Neural progenitor cell (in vitro differentiated cells): Measurements from ENCODE around the gene MCCC1. TPM values are rescaled to one million over a fixed set of nuclear protein-coding genes. Genes with fewer than 3 reads are reported as not detected.

ENCODE experiments used
- DNase-seq: peaks from one replicate; pipeline ENCODE4 v3.0.0-alpha.2; 2016; ENCODE audit warnings: low spot score
- H2AFZ ChIP-seq: fragments of 200-600 bp; sonication (generic); replicated peaks from 2 replicates; pipeline ENCODE4 v1.6.1; 2016; ENCODE audit warnings: antibody characterized with exemption
- H3F3A ChIP-seq: fragments of 200-600 bp; sonication (generic); 2 replicates; pipeline ENCODE4 v1.6.1; 2016; ENCODE audit warnings: antibody characterized with exemption, low read depth
- H3K27ac ChIP-seq: fragments of 200-600 bp; sonication (generic); 2 replicates; pipeline ENCODE4 v1.5.1; 2016; ENCODE audit warnings: mild to moderate bottlenecking
- H3K27me3 ChIP-seq: fragments of 200-600 bp; sonication (generic); 2 replicates; pipeline ENCODE4 v1.6.1; 2016; ENCODE audit warnings: mild to moderate bottlenecking, moderate library complexity
- H3K36me3 ChIP-seq: fragments of 200-600 bp; sonication (generic); 2 replicates; pipeline ENCODE4 v1.5.1; 2016
- H3K4me1 ChIP-seq: fragments of 200-600 bp; sonication (generic); 2 replicates; pipeline ENCODE4 v1.6.1; 2016; ENCODE audit warnings: mixed run types
- H3K4me2 ChIP-seq: fragments of 200-600 bp; sonication (generic); 2 replicates; pipeline ENCODE4 v1.6.1; 2016
- H3K4me3 ChIP-seq: fragments of 200-600 bp; sonication (generic); 2 replicates; pipeline ENCODE4 v1.5.1; 2016
- H3K79me2 ChIP-seq: fragments of 200-600 bp; sonication (generic); 2 replicates; pipeline ENCODE4 v1.6.1; 2016; ENCODE audit warnings: low read depth
- H3K9ac ChIP-seq: fragments of 200-600 bp; sonication (generic); 2 replicates; pipeline ENCODE4 v1.6.1; 2016
- H3K9me3 ChIP-seq: fragments of 200-600 bp; sonication (generic); 2 replicates; pipeline ENCODE4 v1.5.1; 2016; ENCODE audit warnings: low read depth
- H4K20me1 ChIP-seq: fragments of 200-600 bp; sonication (generic); 2 replicates; pipeline ENCODE4 v1.6.1; 2016; ENCODE audit warnings: low read depth
- H3K27ac Mint-ChIP-seq: 3 replicates; pipeline ENCODE4 v1.8.0; 2021; ENCODE audit warnings: mixed read lengths
- H3K27me3 Mint-ChIP-seq: 2 replicates; pipeline ENCODE4 v1.8.0; 2022; ENCODE audit warnings: low read depth, mild to moderate bottlenecking, inconsistent platforms, moderate library complexity, mixed read lengths; ENCODE audit not compliant: insufficient read depth
- H3K36me3 Mint-ChIP-seq: 3 replicates; pipeline ENCODE4 v1.8.0; 2021; ENCODE audit warnings: mixed read lengths
- H3K4me1 Mint-ChIP-seq: 3 replicates; pipeline ENCODE4 v1.8.0; 2021; ENCODE audit warnings: mixed read lengths
- H3K4me3 Mint-ChIP-seq: 3 replicates; pipeline ENCODE4 v1.8.0; 2021; ENCODE audit warnings: mild to moderate bottlenecking, moderate library complexity, mixed read lengths
- H3K9me3 Mint-ChIP-seq: 3 replicates; pipeline ENCODE4 v1.8.0; 2020; ENCODE audit warnings: mixed read lengths
- EZH2 ChIP-seq: fragments of 200-600 bp; sonication (generic); IDR thresholded peaks from 2 replicates; pipeline ENCODE4 v1.6.1; 2017; ENCODE audit warnings: antibody characterized with exemption, mild to moderate bottlenecking, moderate library complexity
- EZH2phosphoT487 ChIP-seq: fragments of 200-600 bp; sonication (generic); IDR thresholded peaks from 2 replicates; pipeline ENCODE4 v1.6.1; 2017; ENCODE audit warnings: antibody characterized with exemption
- total RNA-seq: library from RNA; depleted of rRNA; stranded (reverse); fragments of >200 nt; gene quantifications from 2 replicates; pipeline ENCODE4 v1.2.3, GENCODE V29; 2015; ENCODE audit warnings: low replicate concordance
- TF ChIP-seq, protein P1 (sequence below): fragments of 200-600 bp; sonication (generic); IDR thresholded peaks from 2 replicates; pipeline ENCODE4 v1.5.1; 2017; ENCODE audit warnings: antibody characterized with exemption, mild to moderate bottlenecking

MCCC1 gene
- total RNA-seq, 1 donor from 2014 or later = 34.9 TPM

DNA sequence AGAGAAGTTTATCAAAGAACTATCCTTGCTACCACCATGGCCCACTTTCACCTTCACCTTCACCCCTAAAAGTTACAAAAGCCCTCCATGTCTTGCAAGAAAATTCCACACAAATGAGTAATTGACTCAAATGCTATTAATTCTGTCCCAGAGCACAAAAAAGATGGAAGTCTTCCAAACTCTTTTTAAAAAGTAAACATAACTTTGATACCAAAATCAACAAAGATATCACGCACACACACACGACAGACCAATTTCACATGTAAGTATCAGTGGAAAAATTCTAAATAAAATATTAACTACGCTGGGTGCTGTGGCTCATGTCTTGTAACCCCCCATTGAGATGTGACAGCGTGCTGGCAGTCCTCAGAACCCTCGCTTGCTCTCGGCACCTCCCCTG, 1.1 kb upstream of the MCCC1 start:
- no peak overlapping the region for H3K9ac ChIP-seq
- H3K4me3 ChIP-seq = no peak overlapping the region
- H3K4me1 Mint-ChIP-seq = peaks cover 27% of the 10 kb centered on the region
- H4K20me1 ChIP-seq = peaks cover 4% of the 10 kb centered on the region
- H3K36me3 ChIP-seq = no peaks in the 10 kb centered on the region
- DNase-seq = no peak
- TF ChIP-seq EZH2 (no peak), EZH2phosphoT487 (no peak)
- TF ChIP-seq, protein P1, sequence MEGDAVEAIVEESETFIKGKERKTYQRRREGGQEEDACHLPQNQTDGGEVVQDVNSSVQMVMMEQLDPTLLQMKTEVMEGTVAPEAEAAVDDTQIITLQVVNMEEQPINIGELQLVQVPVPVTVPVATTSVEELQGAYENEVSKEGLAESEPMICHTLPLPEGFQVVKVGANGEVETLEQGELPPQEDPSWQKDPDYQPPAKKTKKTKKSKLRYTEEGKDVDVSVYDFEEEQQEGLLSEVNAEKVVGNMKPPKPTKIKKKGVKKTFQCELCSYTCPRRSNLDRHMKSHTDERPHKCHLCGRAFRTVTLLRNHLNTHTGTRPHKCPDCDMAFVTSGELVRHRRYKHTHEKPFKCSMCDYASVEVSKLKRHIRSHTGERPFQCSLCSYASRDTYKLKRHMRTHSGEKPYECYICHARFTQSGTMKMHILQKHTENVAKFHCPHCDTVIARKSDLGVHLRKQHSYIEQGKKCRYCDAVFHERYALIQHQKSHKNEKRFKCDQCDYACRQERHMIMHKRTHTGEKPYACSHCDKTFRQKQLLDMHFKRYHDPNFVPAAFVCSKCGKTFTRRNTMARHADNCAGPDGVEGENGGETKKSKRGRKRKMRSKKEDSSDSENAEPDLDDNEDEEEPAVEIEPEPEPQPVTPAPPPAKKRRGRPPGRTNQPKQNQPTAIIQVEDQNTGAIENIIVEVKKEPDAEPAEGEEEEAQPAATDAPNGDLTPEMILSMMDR = no peak
- no peaks in the 10 kb centered on the region for H3K27me3 ChIP-seq
- no peak overlapping the region for H3K4me2 ChIP-seq
- H3K79me2 ChIP-seq = peaks cover 26% of the 10 kb centered on the region
- H3K27ac Mint-ChIP-seq = no peak overlapping the region
- H2AFZ ChIP-seq = no peak overlapping the region
- H3K36me3 Mint-ChIP-seq = no peaks in the 10 kb centered on the region
- H3K4me3 Mint-ChIP-seq = peak overlapping the region; percentile 39
- H3K27ac ChIP-seq = no peak overlapping the region
- H3K9me3 ChIP-seq = no peaks in the 10 kb centered on the region
- H3K4me1 ChIP-seq = peaks cover 12% of the 10 kb centered on the region
- H3K9me3 Mint-ChIP-seq = no peaks in the 10 kb centered on the region
- peaks cover 3% of the 10 kb centered on the region for H3K27me3 Mint-ChIP-seq
- H3F3A ChIP-seq = peaks cover 5% of the 10 kb centered on the region

DNA sequence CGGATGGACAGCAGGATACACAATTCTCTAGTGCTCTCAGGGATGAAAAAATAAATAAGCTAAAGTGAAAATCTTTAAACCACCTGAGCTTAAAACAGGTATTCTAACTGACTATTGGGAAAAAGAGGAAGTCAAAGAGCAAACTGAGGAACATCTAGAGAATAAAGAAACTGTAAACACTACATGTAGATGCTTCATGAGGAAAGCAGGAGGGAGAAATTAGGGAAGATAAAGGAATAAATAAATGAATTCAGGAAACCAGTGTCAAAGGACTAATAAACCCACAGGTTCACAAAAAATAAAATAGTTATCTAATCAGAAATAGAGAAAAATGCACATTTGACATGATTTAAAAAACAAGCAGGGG, 525 bp upstream of the MCCC1 start:
- no peaks in the 10 kb centered on the region for H3K27me3 ChIP-seq
- no peak overlapping the region for H3K9ac ChIP-seq
- no peak for DNase-seq
- H3F3A ChIP-seq = peaks cover 5% of the 10 kb centered on the region
- peak overlapping the region; percentile 17 for H3K27ac ChIP-seq
- peaks cover 3% of the 10 kb centered on the region for H3K27me3 Mint-ChIP-seq
- H3K36me3 ChIP-seq = no peaks in the 10 kb centered on the region
- no peaks in the 10 kb centered on the region for H3K36me3 Mint-ChIP-seq
- peak overlapping the region; percentile 65 for H3K4me2 ChIP-seq
- H3K27ac Mint-ChIP-seq = peak overlapping the region; percentile 94
- H3K79me2 ChIP-seq = peaks cover 26% of the 10 kb centered on the region
- H4K20me1 ChIP-seq = peaks cover 4% of the 10 kb centered on the region
- TF ChIP-seq, protein P1 = no peak
- TF ChIP-seq EZH2 (no peak), EZH2phosphoT487 (no peak)
- peaks cover 12% of the 10 kb centered on the region for H3K4me1 ChIP-seq
- peaks cover 27% of the 10 kb centered on the region for H3K4me1 Mint-ChIP-seq
- H2AFZ ChIP-seq = peak overlapping the region; percentile 18
- no peaks in the 10 kb centered on the region for H3K9me3 ChIP-seq
- no peaks in the 10 kb centered on the region for H3K9me3 Mint-ChIP-seq
- H3K4me3 ChIP-seq = peak overlapping the region; percentile 70
- peak overlapping the region; percentile 98 for H3K4me3 Mint-ChIP-seq

DNA sequence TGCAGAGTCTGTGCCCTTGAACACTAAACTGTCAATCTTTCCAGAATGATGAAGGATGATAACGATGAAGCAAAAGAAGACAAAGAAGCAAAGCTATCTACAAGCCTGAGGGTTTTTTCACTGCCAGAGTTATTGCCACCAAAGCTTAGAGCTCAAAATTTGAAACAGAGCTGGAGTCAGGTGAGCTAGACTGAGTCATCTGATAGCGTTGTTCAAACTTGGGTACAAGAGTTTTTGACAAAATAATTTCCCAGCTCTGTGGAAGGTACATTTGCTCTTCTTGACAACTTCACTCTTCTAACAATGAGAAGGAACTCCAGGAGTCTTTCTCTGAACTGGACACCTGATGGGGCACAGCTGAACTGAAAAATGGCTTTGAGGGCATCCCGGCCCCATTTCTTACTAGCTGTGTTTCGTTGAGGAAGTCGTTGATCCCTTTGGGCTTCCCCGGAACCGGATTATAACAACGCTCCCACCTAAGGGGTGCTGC, 715 bp downstream of the MCCC1 start:
- H3K9me3 Mint-ChIP-seq = no peaks in the 10 kb centered on the region
- peaks cover under 1% of the 10 kb centered on the region for H3K36me3 Mint-ChIP-seq
- no peaks in the 10 kb centered on the region for H3K36me3 ChIP-seq
- H3K79me2 ChIP-seq = peaks cover 27% of the 10 kb centered on the region
- H3K27me3 ChIP-seq = no peaks in the 10 kb centered on the region
- no peak overlapping the region for H3K27ac Mint-ChIP-seq
- peak overlapping the region; percentile 80 for H3K4me2 ChIP-seq
- peaks cover 3% of the 10 kb centered on the region for H3K27me3 Mint-ChIP-seq
- peak overlapping the region; percentile 61 for H2AFZ ChIP-seq
- peaks cover 4% of the 10 kb centered on the region for H4K20me1 ChIP-seq
- H3K27ac ChIP-seq = no peak overlapping the region
- no peak for DNase-seq
- H3K4me3 ChIP-seq = peak overlapping the region; percentile 70
- H3K4me3 Mint-ChIP-seq = peak overlapping the region; percentile 98
- H3K4me1 ChIP-seq = peaks cover 12% of the 10 kb centered on the region
- H3F3A ChIP-seq = peaks cover 5% of the 10 kb centered on the region
- no peaks in the 10 kb centered on the region for H3K9me3 ChIP-seq
- peaks cover 27% of the 10 kb centered on the region for H3K4me1 Mint-ChIP-seq
- H3K9ac ChIP-seq = peak overlapping the region; percentile 50
- TF ChIP-seq EZH2phosphoT487 (no peak), EZH2 (peak; percentile 15)

DNA sequence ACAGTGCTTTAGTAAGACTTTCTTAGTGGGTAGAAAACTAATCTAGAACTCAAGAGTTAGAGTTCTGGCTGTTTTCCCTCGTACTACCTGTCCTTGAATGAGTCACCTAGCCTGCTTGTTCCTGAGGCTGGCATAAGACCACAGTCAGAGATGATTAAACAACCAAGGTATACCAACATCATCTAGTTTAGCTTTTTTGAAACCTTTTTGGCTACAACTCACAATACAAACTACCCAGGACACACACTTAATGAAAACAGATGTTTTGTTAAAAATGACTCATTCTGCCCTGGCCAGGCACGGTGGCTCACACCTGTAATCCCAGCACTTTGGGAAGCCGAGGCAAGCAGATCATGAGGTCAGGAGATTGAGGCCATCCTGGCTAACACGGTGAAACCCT, 4.6 kb downstream of the MCCC1 start:
- TF ChIP-seq, protein P1 = no peak
- TF ChIP-seq EZH2 (no peak), EZH2phosphoT487 (no peak)
- Mint-ChIP-seq H3K36me3 (peaks cover 15% of the 10 kb centered on the region), H3K27ac (no peak overlapping the region)

More for the DNA sequence above, 4.6 kb downstream of the MCCC1 start:
- no peak for DNase-seq
- H3K4me2 ChIP-seq = no peak overlapping the region
- no peaks in the 10 kb centered on the region for H3K36me3 ChIP-seq
- no peak overlapping the region for H2AFZ ChIP-seq
- no peak overlapping the region for H3K4me3 Mint-ChIP-seq
- no peak overlapping the region for H3K4me3 ChIP-seq
- H3K9me3 ChIP-seq = no peaks in the 10 kb centered on the region
- H3F3A ChIP-seq = peaks cover 1% of the 10 kb centered on the region
- no peaks in the 10 kb centered on the region for H3K27me3 ChIP-seq
- no peak overlapping the region for H3K27ac ChIP-seq
- peaks cover 16% of the 10 kb centered on the region for H3K4me1 Mint-ChIP-seq
- peaks cover 7% of the 10 kb centered on the region for H3K4me1 ChIP-seq
- peaks cover 4% of the 10 kb centered on the region for H4K20me1 ChIP-seq
- H3K9me3 Mint-ChIP-seq = no peaks in the 10 kb centered on the region
- H3K9ac ChIP-seq = no peak overlapping the region
- peaks cover 3% of the 10 kb centered on the region for H3K27me3 Mint-ChIP-seq
- peaks cover 33% of the 10 kb centered on the region for H3K79me2 ChIP-seq
